Measurements from ENCODE around the gene CNEP1R1.
A peak's percentile ranks its signal among the peaks of the same experiment; 100 is the strongest.

CNEP1R1 gene

DNA sequence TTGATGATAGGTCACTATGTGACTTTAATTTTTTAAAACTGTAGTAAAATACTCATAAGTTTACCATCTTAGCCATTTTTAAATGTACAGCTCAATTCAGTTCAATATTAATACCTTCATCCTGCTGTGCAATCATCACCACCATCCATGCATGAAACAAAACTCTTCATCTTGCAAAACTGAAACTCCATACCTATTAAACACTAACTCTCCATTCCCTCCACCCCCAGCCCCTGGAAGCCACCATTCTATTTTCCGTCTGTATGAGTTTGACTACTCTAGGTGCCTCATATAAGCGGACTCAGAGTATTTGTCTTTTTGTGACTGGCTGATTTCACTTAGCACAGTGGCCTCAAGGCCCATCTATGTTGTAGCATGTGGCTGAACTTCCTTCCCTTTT, 9.4 kb upstream of the CNEP1R1 start:
- H3K36me3 ChIP-seq (ENCODE audit: control insufficient read depth in 2 of 2, insufficient read depth in 2 of 2, low read length in 2 of 2): no peaks in the 10 kb centered on the region
- no peaks in the 10 kb centered on the region for H3K27me3 ChIP-seq (ENCODE audit: control insufficient read depth in 1 of 2, insufficient read depth in 2 of 2, low read length in 2 of 2)
- no peaks in the 10 kb centered on the region for H3K4me1 ChIP-seq (ENCODE audit: control insufficient read depth, insufficient read depth, low read length)
- H3K4me3 ChIP-seq (ENCODE audit: low read length in 2 of 2): no peak overlapping the region
- H3K9me3 ChIP-seq (ENCODE audit: control insufficient read depth in 2 of 2, low read length in 2 of 2): no peaks in the 10 kb centered on the region
- H3K27ac ChIP-seq (ENCODE audit: low read length): no peak overlapping the region
- H3K9ac ChIP-seq (ENCODE audit: low read length in 2 of 2): no peak overlapping the region

DNA sequence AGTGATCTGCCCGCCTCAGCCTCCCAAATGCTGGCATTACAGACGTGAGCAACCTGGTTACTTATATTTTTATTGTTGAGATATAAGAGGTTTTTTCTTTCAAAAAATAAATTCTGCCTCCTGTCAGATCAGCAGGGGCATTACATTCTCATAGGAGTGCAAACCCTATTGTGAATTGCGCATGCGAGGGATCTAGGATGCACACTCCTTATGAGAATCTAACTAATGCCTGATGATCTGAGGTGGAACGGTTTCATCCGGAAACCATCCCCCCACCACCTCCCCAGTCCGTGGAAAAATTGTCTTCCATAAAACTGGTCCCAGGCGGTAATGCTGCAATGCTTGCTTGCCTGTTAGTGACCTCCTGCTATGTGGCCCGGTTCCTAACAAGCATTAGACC, 7.5 kb upstream of the CNEP1R1 start:
- H3K4me1 ChIP-seq (ENCODE audit: control insufficient read depth, insufficient read depth, low read length): no peaks in the 10 kb centered on the region
- H3K36me3 ChIP-seq (ENCODE audit: control insufficient read depth in 2 of 2, insufficient read depth in 2 of 2, low read length in 2 of 2): no peaks in the 10 kb centered on the region

DNA sequence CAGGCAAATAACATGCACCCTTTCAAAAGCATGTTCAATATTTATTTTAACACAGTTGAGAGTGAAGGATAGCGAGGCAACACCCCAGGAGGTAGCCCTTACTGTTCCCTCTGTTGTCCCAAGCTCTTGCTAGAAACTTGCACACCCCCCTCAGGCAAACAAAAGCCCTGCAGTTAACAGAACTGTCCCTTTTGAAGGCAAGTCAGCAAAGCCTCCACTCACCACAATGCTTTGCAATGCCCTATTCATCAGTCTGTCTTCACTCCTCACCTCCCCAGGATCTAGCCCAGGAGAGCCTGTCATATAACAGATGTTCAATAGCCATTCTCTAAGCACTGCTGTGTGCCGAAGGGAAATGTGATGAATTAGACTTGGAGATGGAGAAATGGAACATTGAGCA, 3.5 kb upstream of the CNEP1R1 start:
- Histone ChIP-seq H3K36me3 (ENCODE audit: control insufficient read depth in 2 of 2, insufficient read depth in 2 of 2, low read length in 2 of 2) (no peaks in the 10 kb centered on the region), H3K27ac (ENCODE audit: low read length) (no peak overlapping the region), H3K4me3 (ENCODE audit: low read length in 2 of 2) (no peak overlapping the region)

More for the DNA sequence above, 7.5 kb upstream of the CNEP1R1 start:
- H3K27me3 ChIP-seq (ENCODE audit: control insufficient read depth in 1 of 2, insufficient read depth in 2 of 2, low read length in 2 of 2): no peaks in the 10 kb centered on the region
- no peak overlapping the region for H3K4me3 ChIP-seq (ENCODE audit: low read length in 2 of 2)
- H3K9ac ChIP-seq (ENCODE audit: low read length in 2 of 2): no peak overlapping the region
- H3K27ac ChIP-seq (ENCODE audit: low read length): no peak overlapping the region
- no peaks in the 10 kb centered on the region for H3K9me3 ChIP-seq (ENCODE audit: control insufficient read depth in 2 of 2, low read length in 2 of 2)

DNA sequence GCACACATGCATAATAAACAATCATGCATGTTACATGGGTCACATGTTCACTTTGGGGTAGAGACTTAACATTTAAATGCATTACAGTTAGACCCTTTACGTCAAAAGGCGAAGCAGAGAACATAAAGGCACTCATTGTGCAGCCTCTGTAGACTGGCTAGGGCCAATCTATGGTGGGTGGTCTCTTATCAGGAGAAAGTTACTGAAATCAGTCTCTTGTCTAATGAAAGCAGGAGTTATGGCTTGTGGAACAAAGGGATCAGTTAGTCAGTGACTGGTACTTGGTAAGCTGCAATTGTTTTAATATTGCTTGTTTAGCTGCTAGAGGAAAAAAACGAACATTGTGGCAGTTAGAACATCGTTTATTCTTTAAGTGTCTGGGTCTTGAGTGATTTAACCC, 1.4 kb upstream of the CNEP1R1 start:
- Histone ChIP-seq H3K9ac (ENCODE audit: low read length in 2 of 2) (no peak overlapping the region), H3K36me3 (ENCODE audit: control insufficient read depth in 2 of 2, insufficient read depth in 2 of 2, low read length in 2 of 2) (no peaks in the 10 kb centered on the region), H3K27ac (ENCODE audit: low read length) (no peak overlapping the region), H3K27me3 (ENCODE audit: control insufficient read depth in 1 of 2, insufficient read depth in 2 of 2, low read length in 2 of 2) (no peaks in the 10 kb centered on the region), H3K4me3 (ENCODE audit: low read length in 2 of 2) (no peak overlapping the region), H3K4me1 (ENCODE audit: control insufficient read depth, insufficient read depth, low read length) (no peaks in the 10 kb centered on the region), H3K9me3 (ENCODE audit: control insufficient read depth in 2 of 2, low read length in 2 of 2) (no peaks in the 10 kb centered on the region)

More for the DNA sequence above, 3.5 kb upstream of the CNEP1R1 start:
- H3K27me3 ChIP-seq (ENCODE audit: control insufficient read depth in 1 of 2, insufficient read depth in 2 of 2, low read length in 2 of 2): no peaks in the 10 kb centered on the region
- H3K4me1 ChIP-seq (ENCODE audit: control insufficient read depth, insufficient read depth, low read length): no peaks in the 10 kb centered on the region
- H3K9ac ChIP-seq (ENCODE audit: low read length in 2 of 2): peak overlapping the region in 1 of 2 donors; percentile 21
- H3K9me3 ChIP-seq (ENCODE audit: control insufficient read depth in 2 of 2, low read length in 2 of 2): no peaks in the 10 kb centered on the region

DNA sequence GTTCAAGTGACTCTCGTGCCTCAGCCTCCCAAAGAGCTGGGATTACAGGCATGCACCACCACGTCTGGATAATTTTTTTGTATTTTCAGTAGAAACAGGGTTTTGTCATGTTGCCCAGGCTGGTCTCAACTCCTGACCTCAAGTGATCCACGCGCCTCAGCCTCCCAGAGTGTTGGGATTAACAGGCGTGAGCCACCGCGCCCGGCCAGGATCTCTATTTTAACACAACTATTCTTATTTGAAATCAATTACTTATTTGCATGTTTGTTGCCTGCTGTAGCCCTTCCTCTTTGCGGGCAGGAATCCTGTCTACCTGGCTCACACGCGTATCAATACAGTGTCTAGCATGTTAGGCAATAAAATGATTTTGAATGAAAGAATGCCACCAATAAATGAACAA, 818 bp upstream of the CNEP1R1 start:
- H3K9ac ChIP-seq (ENCODE audit: low read length in 2 of 2): peak overlapping the region in 1 of 2 donors; percentile 0
- no peaks in the 10 kb centered on the region for H3K27me3 ChIP-seq (ENCODE audit: control insufficient read depth in 1 of 2, insufficient read depth in 2 of 2, low read length in 2 of 2)
- no peak overlapping the region for H3K27ac ChIP-seq (ENCODE audit: low read length)
- no peaks in the 10 kb centered on the region for H3K9me3 ChIP-seq (ENCODE audit: control insufficient read depth in 2 of 2, low read length in 2 of 2)
- no peaks in the 10 kb centered on the region for H3K36me3 ChIP-seq (ENCODE audit: control insufficient read depth in 2 of 2, insufficient read depth in 2 of 2, low read length in 2 of 2)
- H3K4me3 ChIP-seq (ENCODE audit: low read length in 2 of 2): no peak overlapping the region
- H3K4me1 ChIP-seq (ENCODE audit: control insufficient read depth, insufficient read depth, low read length): no peaks in the 10 kb centered on the region

DNA sequence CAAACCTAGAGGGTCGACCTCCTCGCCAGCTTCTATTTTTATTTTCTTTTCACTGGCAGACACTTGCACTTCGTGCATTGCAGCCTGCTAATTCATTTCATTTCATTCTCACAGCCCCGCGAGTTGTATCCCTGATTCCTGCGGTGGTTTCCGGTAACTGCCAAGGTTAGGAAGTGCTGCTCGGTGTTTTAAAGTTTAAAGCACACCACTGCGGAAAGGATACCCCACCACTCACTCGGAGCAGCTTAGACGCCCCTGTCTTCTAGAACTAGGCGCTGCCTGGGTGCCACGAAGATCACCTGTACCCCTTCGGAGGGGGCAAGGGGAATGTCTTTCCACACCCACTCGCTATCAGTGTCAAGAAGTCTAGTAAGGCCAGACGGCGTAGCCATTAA, 509 bp downstream of the CNEP1R1 start:
- H3K4me3 ChIP-seq (ENCODE audit: low read length in 2 of 2): peak overlapping the region; percentile 90 to 94
- peak overlapping the region; percentile 46 for H3K27ac ChIP-seq (ENCODE audit: low read length)
- peak overlapping the region; percentile 83 to 86 for H3K9ac ChIP-seq (ENCODE audit: low read length in 2 of 2)
- H3K36me3 ChIP-seq (ENCODE audit: control insufficient read depth in 2 of 2, insufficient read depth in 2 of 2, low read length in 2 of 2): peaks cover 0 to 1% of the 10 kb centered on the region in 2 donors
- no peaks in the 10 kb centered on the region for H3K9me3 ChIP-seq (ENCODE audit: control insufficient read depth in 2 of 2, low read length in 2 of 2)
- H3K4me1 ChIP-seq (ENCODE audit: control insufficient read depth, insufficient read depth, low read length): no peaks in the 10 kb centered on the region
- H3K27me3 ChIP-seq (ENCODE audit: control insufficient read depth in 1 of 2, insufficient read depth in 2 of 2, low read length in 2 of 2): no peaks in the 10 kb centered on the region

DNA sequence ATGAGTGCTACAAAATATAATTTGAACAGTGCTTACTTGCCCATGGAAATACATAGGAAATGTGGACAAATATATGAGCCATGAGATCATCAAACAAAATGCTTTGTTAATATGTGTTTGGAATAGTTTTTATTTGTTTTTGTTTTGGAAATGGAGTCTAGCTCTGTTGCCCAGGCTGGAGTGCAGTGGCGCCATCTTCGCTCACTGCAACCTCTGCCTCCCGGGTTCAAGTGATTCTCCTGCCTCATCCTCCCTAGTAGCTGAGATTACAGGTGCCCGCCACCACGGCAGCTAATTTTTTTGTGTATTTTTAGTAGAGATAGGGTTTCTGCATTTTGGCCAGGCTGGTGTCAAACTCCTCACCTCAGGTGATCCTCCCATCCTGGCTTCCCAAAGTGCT, 2.8 kb downstream of the CNEP1R1 start:
- H3K9ac ChIP-seq (ENCODE audit: low read length in 2 of 2): no peak overlapping the region
- no peaks in the 10 kb centered on the region for H3K4me1 ChIP-seq (ENCODE audit: control insufficient read depth, insufficient read depth, low read length)
- H3K4me3 ChIP-seq (ENCODE audit: low read length in 2 of 2): no peak overlapping the region
- H3K27me3 ChIP-seq (ENCODE audit: control insufficient read depth in 1 of 2, insufficient read depth in 2 of 2, low read length in 2 of 2): no peaks in the 10 kb centered on the region
- H3K9me3 ChIP-seq (ENCODE audit: control insufficient read depth in 2 of 2, low read length in 2 of 2): no peaks in the 10 kb centered on the region
- no peak overlapping the region for H3K27ac ChIP-seq (ENCODE audit: low read length)
- H3K36me3 ChIP-seq (ENCODE audit: control insufficient read depth in 2 of 2, insufficient read depth in 2 of 2, low read length in 2 of 2): peaks cover 0 to 19% of the 10 kb centered on the region in 2 donors

DNA sequence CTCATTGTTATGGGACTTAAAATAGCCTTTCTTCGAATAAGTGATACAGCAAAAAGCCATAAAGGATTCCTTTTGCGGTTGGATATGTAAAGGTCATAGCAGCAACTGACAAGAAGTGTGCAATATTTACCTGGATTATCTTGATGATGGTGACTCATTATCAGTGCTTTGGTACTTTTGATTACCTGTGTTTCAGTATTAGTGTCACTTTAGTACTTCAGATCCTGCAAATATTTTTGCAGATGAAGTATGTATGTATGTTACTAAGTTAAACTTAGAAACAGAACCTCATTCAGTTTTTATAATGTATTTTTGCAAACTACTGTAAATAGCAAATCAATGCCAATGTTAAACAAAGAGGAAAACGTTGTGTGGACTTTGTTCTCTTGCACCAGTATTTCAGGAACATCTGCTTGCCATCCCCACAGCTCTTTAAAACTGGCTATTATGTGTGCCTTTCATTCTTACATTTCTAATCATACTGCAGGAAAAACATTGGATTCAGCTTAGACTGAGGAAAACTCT, 10.5 kb downstream of the CNEP1R1 start:
- Histone ChIP-seq H3K4me1 (ENCODE audit: control insufficient read depth, insufficient read depth, low read length) (no peaks in the 10 kb centered on the region), H3K36me3 (ENCODE audit: control insufficient read depth in 2 of 2, insufficient read depth in 2 of 2, low read length in 2 of 2) (peaks cover 5 to 29% of the 10 kb centered on the region in 2 donors), H3K9ac (ENCODE audit: low read length in 2 of 2) (no peak overlapping the region), H3K27ac (ENCODE audit: low read length) (no peak overlapping the region), H3K4me3 (ENCODE audit: low read length in 2 of 2) (no peak overlapping the region), H3K9me3 (ENCODE audit: control insufficient read depth in 2 of 2, low read length in 2 of 2) (no peaks in the 10 kb centered on the region), H3K27me3 (ENCODE audit: control insufficient read depth in 1 of 2, insufficient read depth in 2 of 2, low read length in 2 of 2) (no peaks in the 10 kb centered on the region)

DNA sequence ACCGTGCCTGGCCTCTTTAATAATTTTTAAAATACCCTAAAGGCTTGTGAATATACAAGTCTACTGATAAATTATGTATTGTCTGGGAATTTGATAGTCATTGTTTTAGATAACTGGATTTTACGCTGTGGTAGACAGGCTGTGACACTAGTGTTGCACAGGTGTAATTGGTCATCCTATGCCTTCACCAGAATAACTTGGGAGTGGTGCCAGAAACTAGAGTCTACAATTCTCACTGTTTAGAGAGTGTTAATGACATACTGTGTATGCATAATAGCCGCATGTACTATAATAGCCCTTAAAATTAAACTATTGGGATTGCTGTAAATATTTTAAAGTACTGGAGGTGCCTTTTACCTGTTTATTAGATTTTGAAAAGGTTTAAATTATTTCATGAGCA, 11.4 kb downstream of the CNEP1R1 start:
- Histone ChIP-seq H3K9ac (ENCODE audit: low read length in 2 of 2) (no peak overlapping the region), H3K27ac (ENCODE audit: low read length) (no peak overlapping the region), H3K36me3 (ENCODE audit: control insufficient read depth in 2 of 2, insufficient read depth in 2 of 2, low read length in 2 of 2) (peaks cover 5 to 21% of the 10 kb centered on the region in 2 donors), H3K27me3 (ENCODE audit: control insufficient read depth in 1 of 2, insufficient read depth in 2 of 2, low read length in 2 of 2) (no peaks in the 10 kb centered on the region), H3K4me3 (ENCODE audit: low read length in 2 of 2) (no peak overlapping the region), H3K9me3 (ENCODE audit: control insufficient read depth in 2 of 2, low read length in 2 of 2) (no peaks in the 10 kb centered on the region), H3K4me1 (ENCODE audit: control insufficient read depth, insufficient read depth, low read length) (no peaks in the 10 kb centered on the region)

DNA sequence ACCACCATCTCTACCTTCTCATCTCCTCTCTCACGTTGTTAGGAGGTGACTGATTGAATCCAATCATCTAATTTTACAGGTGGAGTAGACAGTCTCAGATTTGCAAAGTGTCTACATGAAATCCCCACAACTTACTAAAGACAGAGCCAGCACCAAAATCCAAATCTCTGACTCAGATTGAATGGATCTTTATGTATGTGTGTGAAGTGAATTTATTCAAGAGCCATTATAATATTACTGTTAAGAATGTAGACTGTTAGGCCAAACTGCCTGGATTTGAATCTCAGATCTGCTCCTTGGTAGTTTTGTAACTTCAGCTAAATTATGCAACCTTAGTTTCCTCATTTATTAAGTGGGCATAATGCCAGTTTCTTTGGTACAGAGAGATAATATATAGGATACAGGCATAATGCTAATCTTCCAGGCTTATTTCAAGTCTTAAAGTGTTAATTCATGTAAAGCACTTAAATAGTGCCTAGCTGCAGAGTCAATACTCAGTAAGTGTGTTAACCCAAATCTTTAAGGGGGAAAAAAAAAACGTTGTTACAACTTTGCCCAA, 12.7 kb downstream of the CNEP1R1 start:
- Histone ChIP-seq H3K4me1 (ENCODE audit: control insufficient read depth, insufficient read depth, low read length) (no peaks in the 10 kb centered on the region), H3K36me3 (ENCODE audit: control insufficient read depth in 2 of 2, insufficient read depth in 2 of 2, low read length in 2 of 2) (peaks cover 5 to 11% of the 10 kb centered on the region in 2 donors), H3K4me3 (ENCODE audit: low read length in 2 of 2) (no peak overlapping the region), H3K9me3 (ENCODE audit: control insufficient read depth in 2 of 2, low read length in 2 of 2) (no peaks in the 10 kb centered on the region), H3K27me3 (ENCODE audit: control insufficient read depth in 1 of 2, insufficient read depth in 2 of 2, low read length in 2 of 2) (no peaks in the 10 kb centered on the region), H3K9ac (ENCODE audit: low read length in 2 of 2) (no peak overlapping the region), H3K27ac (ENCODE audit: low read length) (no peak overlapping the region)

DNA sequence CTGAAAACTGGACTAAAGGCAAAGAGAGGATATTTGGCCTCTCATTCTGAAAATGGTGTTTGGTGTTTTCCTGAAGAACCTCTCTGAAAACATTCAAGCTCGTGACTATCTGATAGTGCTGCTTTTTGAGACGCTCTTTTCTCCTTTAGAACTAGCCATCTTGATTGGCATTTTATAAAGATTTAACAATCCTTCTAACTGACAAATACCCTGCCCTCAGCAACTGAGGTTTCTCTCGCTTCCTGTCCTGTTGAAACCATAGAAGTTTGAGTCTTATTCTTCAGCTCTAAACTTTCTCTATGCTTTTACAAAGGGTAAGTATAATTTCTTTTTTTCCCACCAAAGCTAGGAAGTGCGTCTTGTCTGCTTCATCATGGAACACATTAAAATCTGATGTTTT, 13.3 kb downstream of the CNEP1R1 start:
- Histone ChIP-seq H3K4me3 (ENCODE audit: low read length in 2 of 2) (no peak overlapping the region), H3K9me3 (ENCODE audit: control insufficient read depth in 2 of 2, low read length in 2 of 2) (no peaks in the 10 kb centered on the region), H3K4me1 (ENCODE audit: control insufficient read depth, insufficient read depth, low read length) (no peaks in the 10 kb centered on the region), H3K27ac (ENCODE audit: low read length) (no peak overlapping the region), H3K9ac (ENCODE audit: low read length in 2 of 2) (no peak overlapping the region), H3K27me3 (ENCODE audit: control insufficient read depth in 1 of 2, insufficient read depth in 2 of 2, low read length in 2 of 2) (no peaks in the 10 kb centered on the region), H3K36me3 (ENCODE audit: control insufficient read depth in 2 of 2, insufficient read depth in 2 of 2, low read length in 2 of 2) (peaks cover 5 to 11% of the 10 kb centered on the region in 2 donors)
